ENCODE results near the gene CA10. TPM values are rescaled to one million over a fixed set of nuclear protein-coding genes. Genes with fewer than 3 reads are reported as not detected.

Gene CA10
- total RNA-seq, 1 experiment from 2014 or later, result not detected

DNA sequence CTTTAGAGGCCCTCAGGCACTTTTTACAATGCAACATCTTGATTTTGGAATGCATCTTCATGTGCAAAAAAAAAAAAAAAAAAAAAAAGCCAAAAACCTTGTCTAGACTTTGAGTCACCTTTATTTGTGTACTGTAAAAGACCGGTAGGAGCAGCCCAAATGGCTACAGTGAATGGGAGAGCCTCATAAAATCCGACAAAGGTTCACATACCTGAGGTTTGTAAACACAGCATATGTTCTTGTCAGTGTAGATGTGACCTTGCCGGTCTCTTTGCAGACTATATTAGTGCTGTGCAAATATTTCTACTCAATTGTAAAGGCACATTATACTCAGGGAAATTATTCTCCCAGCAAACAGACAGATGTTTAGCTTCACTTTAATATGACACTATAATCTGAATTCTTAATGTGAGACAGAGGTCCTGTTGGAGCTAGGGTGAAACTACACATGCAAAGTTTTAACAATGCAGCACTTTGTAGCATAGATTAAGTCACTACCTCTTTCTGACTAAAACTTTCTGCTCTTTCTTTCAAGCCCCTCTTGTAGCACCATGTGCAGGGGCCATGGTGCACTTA lies 211.3 kb downstream of the CA10 start:
- Histone ChIP-seq H3K36me3 (no peaks in the 10 kb centered on the region), H3K27me3 (no peaks in the 10 kb centered on the region), H3K9me3 (no peaks in the 10 kb centered on the region), H3K4me3 (no peak overlapping the region)
- DNase-seq, result no peak

- no peak for DNase-seq
- H3K4me3 ChIP-seq, result no peak overlapping the region
- H3K27me3 ChIP-seq, result no peaks in the 10 kb centered on the region
- H3K36me3 ChIP-seq, result no peaks in the 10 kb centered on the region
- H3K9me3 ChIP-seq, result no peaks in the 10 kb centered on the region
Measured at GRCh38 chr17:51946311-51946710, 212.2 kb downstream of the CA10 start.

GRCh38 chr17:51941272-51941671 lies 217.2 kb downstream of the CA10 start:
- Histone ChIP-seq H3K4me3 (no peak overlapping the region), H3K9me3 (no peaks in the 10 kb centered on the region)
- no peak for DNase-seq

DNA sequence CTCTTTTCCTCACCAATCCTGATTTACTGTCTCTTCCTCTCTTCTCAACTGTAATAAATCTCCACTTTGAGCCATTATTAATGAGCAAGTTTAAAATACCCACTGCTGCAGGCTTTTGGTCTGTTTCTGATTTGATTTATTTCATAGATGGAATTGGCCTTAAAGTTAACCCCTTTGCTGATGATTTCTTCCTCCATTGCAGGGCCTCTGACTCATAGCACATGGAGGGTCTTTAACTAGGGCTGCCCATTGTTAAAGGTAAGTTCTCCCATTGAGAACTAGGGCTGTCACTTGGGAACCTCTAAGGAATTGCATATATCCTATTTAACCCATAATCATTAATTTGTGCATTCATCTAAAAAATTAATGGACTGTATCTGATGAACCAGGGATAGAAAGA lies 221.2 kb downstream of the CA10 start:
- H3K4me3 ChIP-seq, result no peak overlapping the region
- no peaks in the 10 kb centered on the region for H3K36me3 ChIP-seq
- no peaks in the 10 kb centered on the region for H3K9me3 ChIP-seq
- H3K27me3 ChIP-seq, result no peaks in the 10 kb centered on the region
- DNase-seq, result no peak

More at GRCh38 chr17:51941272-51941671, 217.2 kb downstream of the CA10 start:
- H3K27me3 ChIP-seq, result no peaks in the 10 kb centered on the region
- no peaks in the 10 kb centered on the region for H3K36me3 ChIP-seq

- Histone ChIP-seq H3K27me3 (no peaks in the 10 kb centered on the region), H3K4me3 (no peak overlapping the region), H3K36me3 (no peaks in the 10 kb centered on the region), H3K9me3 (no peaks in the 10 kb centered on the region)
- DNase-seq, result no peak
Measured at GRCh38 chr17:51935477-51935876, 223.0 kb downstream of the CA10 start.

GRCh38 chr17:51933647-51934046 lies 224.9 kb downstream of the CA10 start:
- DNase-seq, result no peak
- H3K9me3 ChIP-seq, result no peaks in the 10 kb centered on the region
- no peaks in the 10 kb centered on the region for H3K27me3 ChIP-seq

DNA sequence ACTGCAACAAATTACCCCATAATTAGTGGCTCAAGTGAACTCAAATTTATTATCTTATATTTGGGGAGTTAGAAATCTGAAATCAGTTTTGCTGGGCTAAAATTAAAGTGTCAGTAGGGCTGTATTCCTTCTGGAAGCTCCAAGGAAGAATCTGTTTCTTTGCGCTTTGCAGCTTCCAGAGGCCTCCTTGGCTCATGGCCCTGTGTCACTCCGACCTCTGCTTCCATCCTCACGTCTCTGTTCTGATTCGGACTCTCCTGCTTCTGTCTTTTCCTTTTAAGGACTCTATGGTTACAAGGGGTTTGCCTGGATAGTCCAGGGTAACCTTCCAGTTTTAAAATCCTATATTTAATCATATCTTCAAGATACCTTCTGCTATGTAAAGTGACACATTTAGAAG lies 232.1 kb downstream of the CA10 start:
- H3K36me3 ChIP-seq, result no peaks in the 10 kb centered on the region
- H3K9me3 ChIP-seq, result no peaks in the 10 kb centered on the region
- H3K4me3 ChIP-seq, result no peak overlapping the region
- no peak for DNase-seq
- no peaks in the 10 kb centered on the region; the same call in 1 of the 2 replicates for H3K27me3 ChIP-seq

More at GRCh38 chr17:51933647-51934046, 224.9 kb downstream of the CA10 start:
- no peaks in the 10 kb centered on the region for H3K36me3 ChIP-seq
- H3K4me3 ChIP-seq, result no peak overlapping the region

- DNase-seq, result no peak
- no peaks in the 10 kb centered on the region for H3K9me3 ChIP-seq
- H3K4me3 ChIP-seq, result no peak overlapping the region
- H3K27me3 ChIP-seq, result no peaks in the 10 kb centered on the region; the same call in 1 of the 2 replicates
- no peaks in the 10 kb centered on the region for H3K36me3 ChIP-seq
Measured at GRCh38 chr17:51921500-51921899, 237.0 kb downstream of the CA10 start.

DNA sequence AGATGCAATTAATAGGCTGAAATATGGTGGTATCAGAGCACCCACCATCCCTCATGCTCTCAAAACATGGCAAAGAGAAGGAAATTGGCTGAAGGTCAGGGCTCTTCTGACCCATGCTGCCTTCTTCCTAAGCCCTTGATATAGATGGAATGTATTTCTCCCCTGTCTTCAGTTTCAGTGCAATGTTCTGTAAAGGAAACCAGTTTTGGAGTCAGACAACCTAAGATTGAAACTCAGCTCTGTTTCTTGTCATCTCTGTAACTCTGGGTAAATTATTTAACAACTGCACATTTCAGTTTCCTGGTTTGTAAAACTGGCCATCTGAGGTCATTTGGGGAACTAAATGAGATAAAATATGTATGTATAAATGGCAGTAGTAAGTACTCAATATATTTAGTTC lies 243.9 kb downstream of the CA10 start:
- Histone ChIP-seq H3K9me3 (no peaks in the 10 kb centered on the region), H3K36me3 (no peaks in the 10 kb centered on the region), H3K27me3 (no peaks in the 10 kb centered on the region; the same call in 1 of the 2 replicates), H3K4me3 (no peak overlapping the region)
- no peak for DNase-seq

- no peaks in the 10 kb centered on the region for H3K9me3 ChIP-seq
- H3K27me3 ChIP-seq, result no peaks in the 10 kb centered on the region; the same call in 1 of the 2 replicates
- no peak for DNase-seq
- H3K36me3 ChIP-seq, result no peaks in the 10 kb centered on the region
- H3K4me3 ChIP-seq, result no peak overlapping the region
Measured at GRCh38 chr17:51913491-51914205, 244.9 kb downstream of the CA10 start.

GRCh38 chr17:51912939-51913338 lies 245.6 kb downstream of the CA10 start:
- Histone ChIP-seq H3K4me3 (no peak overlapping the region), H3K36me3 (no peaks in the 10 kb centered on the region), H3K9me3 (no peaks in the 10 kb centered on the region), H3K27me3 (no peaks in the 10 kb centered on the region; the same call in 1 of the 2 replicates)
- no peak for DNase-seq

DNA sequence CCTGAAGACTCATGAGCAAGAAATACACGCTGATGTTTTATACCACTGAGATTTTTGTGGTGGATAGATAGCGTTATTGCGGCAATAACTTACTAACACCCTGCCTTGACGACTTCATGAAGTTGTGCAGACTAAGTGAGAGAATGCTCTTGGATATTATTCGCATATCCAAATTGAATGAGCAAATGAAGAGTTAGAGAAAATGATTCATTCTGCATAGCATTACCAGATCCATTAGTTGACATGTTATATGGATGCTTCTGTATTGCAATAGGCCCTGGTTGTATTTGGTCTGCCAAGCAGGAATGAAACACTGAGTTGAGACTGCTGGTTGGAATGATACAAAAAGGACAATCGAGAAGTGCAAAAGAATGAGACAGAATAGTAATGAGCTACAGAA lies 247.3 kb downstream of the CA10 start:
- DNase-seq, result no peak
- Histone ChIP-seq H3K4me3 (no peak overlapping the region), H3K27me3 (no peaks in the 10 kb centered on the region; the same call in 1 of the 2 replicates), H3K36me3 (no peaks in the 10 kb centered on the region), H3K9me3 (no peaks in the 10 kb centered on the region)

DNA sequence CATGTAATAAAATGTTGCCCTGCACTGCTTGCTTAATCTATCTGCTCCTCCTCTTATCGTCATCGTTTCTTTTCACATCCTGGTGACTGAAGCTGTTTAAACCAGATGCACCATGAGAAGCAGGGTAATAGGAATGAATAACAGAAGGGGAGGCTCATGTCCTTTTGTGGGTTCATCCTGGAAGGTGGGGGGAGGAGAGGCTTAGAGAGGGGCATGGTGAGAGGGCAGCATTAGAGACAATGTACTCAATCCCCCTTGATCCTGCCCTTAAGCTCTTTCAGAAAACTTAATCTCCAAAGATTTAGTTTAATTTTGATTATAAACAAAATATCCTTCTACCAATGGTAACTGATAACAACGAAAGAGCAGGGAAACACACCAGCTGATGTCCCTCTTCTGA lies 248.5 kb downstream of the CA10 start:
- Histone ChIP-seq H3K4me3 (no peak overlapping the region), H3K27me3 (no peaks in the 10 kb centered on the region; the same call in 1 of the 2 replicates), H3K9me3 (no peaks in the 10 kb centered on the region), H3K36me3 (no peaks in the 10 kb centered on the region)
- no peak for DNase-seq

DNA sequence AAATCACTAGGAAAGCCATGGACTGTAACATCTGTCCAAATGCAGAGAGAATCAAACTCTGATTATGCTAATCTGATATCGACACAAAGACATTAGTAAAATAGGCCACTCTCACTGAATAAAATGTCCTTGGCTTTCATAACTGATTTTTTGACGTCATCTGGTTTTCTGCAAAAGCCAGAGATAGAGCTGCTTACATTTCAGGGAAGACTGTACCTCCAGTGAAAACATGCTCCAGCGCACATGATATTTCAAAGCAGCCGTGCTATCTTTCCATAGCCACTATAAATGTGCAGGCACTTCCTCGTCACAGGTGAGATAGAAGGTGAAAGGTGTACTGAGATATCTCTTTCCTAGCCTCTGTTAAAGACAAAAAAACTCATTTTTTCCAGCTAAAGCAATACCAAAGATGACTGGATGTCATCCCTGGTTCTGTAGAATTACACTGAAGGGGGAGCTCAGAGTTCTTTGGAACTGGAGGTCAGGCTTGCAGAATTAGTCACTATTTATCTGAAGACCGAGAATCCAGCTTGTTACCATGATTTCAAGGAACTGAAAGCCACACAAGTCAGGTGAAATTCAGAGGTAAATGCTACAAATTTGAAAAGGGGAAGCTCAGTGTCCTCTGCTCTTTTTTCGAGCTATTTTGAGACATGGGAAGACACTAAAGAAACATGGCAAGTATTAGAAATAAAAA lies 249.5 kb downstream of the CA10 start:
- DNase-seq, result no peak
- no peaks in the 10 kb centered on the region for H3K36me3 ChIP-seq
- no peak overlapping the region for H3K4me3 ChIP-seq
- no peaks in the 10 kb centered on the region for H3K9me3 ChIP-seq
- no peaks in the 10 kb centered on the region for H3K27me3 ChIP-seq

- DNase-seq, result no peak
- no peak overlapping the region for H3K4me3 ChIP-seq
- H3K9me3 ChIP-seq, result no peaks in the 10 kb centered on the region
- no peaks in the 10 kb centered on the region for H3K27me3 ChIP-seq
- H3K36me3 ChIP-seq, result no peaks in the 10 kb centered on the region
Measured at GRCh38 chr17:51907041-51907440, 251.5 kb downstream of the CA10 start.

GRCh38 chr17:51904379-51904778 lies 254.1 kb downstream of the CA10 start:
- no peak overlapping the region for H3K4me3 ChIP-seq
- peaks cover 3% of the 10 kb centered on the region; the same call in 1 of the 2 replicates for H3K27me3 ChIP-seq
- peaks cover 3% of the 10 kb centered on the region; the same call in 1 of the 2 replicates for H3K9me3 ChIP-seq
- H3K36me3 ChIP-seq, result no peaks in the 10 kb centered on the region
- DNase-seq, result no peak

GRCh38 chr17:51901242-51901641 lies 257.3 kb downstream of the CA10 start:
- H3K36me3 ChIP-seq, result no peaks in the 10 kb centered on the region
- H3K9me3 ChIP-seq, result peaks cover 3% of the 10 kb centered on the region; the same call in 1 of the 2 replicates
- peaks cover 3% of the 10 kb centered on the region; the same call in 1 of the 2 replicates for H3K27me3 ChIP-seq
- no peak for DNase-seq
- H3K4me3 ChIP-seq, result no peak overlapping the region
